Caco-2 (cell line): ENCODE data around the gene SH3GL1. TPM values are rescaled to one million over a fixed set of nuclear protein-coding genes. Genes with fewer than 3 reads are reported as not detected.

Source experiments
- BruUV-seq: library from RNA; stranded (reverse); fragments of 400-500 nt; replicated peaks from 2 replicates; lab custom pipeline; 2021; lab: Mats Ljungman, UMichigan
- CTCF ChIA-PET: fragments of 300-600 bp; sonication (Branson Sonifier 250); formaldehyde crosslinking; loops from one replicate; lab custom pipeline; 2022; ENCODE audit warnings: antibody characterized with exemption; lab: Charles Lee
- POLR2A ChIA-PET: fragments of 300-600 bp; sonication (Branson Sonifier 250); formaldehyde crosslinking; loops from one replicate; lab custom pipeline; 2022; ENCODE audit warnings: antibody characterized with exemption; lab: Charles Lee
- DNase-seq, 2 experiments: peaks; one replicate each; pipeline versions ENCODE4 v3.0.0 to v3.0.0-alpha.2; 2020 to 2022
- H3K27me3 ChIP-seq: replicated peaks from 2 replicates; pipeline ENCODE4 v1.6.0; 2011; ENCODE audit warnings: low read length; ENCODE audit not compliant: control insufficient read depth, insufficient read depth
- H3K36me3 ChIP-seq: 2 replicates; pipeline ENCODE4 v1.5.1; 2011; ENCODE audit warnings: low read length; ENCODE audit not compliant: control insufficient read depth, insufficient read depth
- H3K4me1 ChIP-seq: fragments of 250-450 bp; sonication (Bioruptor Pico); 2 replicates; pipeline ENCODE4 v1.5.1; 2020; ENCODE audit warnings: mild to moderate bottlenecking
- H3K4me3 ChIP-seq: 2 replicates; pipeline ENCODE4 v1.5.1; 2011; ENCODE audit warnings: low read depth, mild to moderate bottlenecking, control low read depth, low read length
- H3K9me3 ChIP-seq: fragments of 250-450 bp; sonication (Bioruptor Pico); 2 replicates; pipeline ENCODE4 v1.5.1; 2020; ENCODE audit warnings: mild to moderate bottlenecking, moderate library complexity
- H3K27ac Mint-ChIP-seq: one replicate; pipeline ENCODE4 v1.8.0; 2022; ENCODE audit warnings: mixed read lengths; ENCODE audit not compliant: unreplicated experiment
- H3K27me3 Mint-ChIP-seq: one replicate; pipeline ENCODE4 v1.8.0; 2022; ENCODE audit warnings: mixed read lengths; ENCODE audit not compliant: insufficient read depth, unreplicated experiment
- H3K36me3 Mint-ChIP-seq: one replicate; pipeline ENCODE4 v1.8.0; 2022; ENCODE audit warnings: mild to moderate bottlenecking, mixed read lengths; ENCODE audit not compliant: insufficient read depth, unreplicated experiment
- H3K4me1 Mint-ChIP-seq: one replicate; pipeline ENCODE4 v1.8.0; 2022; ENCODE audit warnings: low read depth, mixed read lengths; ENCODE audit not compliant: unreplicated experiment
- H3K4me3 Mint-ChIP-seq: one replicate; pipeline ENCODE4 v1.8.0; 2022; ENCODE audit warnings: mild to moderate bottlenecking, moderate library complexity, mixed read lengths; ENCODE audit not compliant: unreplicated experiment
- H3K9me3 Mint-ChIP-seq: one replicate; pipeline ENCODE4 v1.8.0; 2022; ENCODE audit warnings: mixed read lengths; ENCODE audit not compliant: unreplicated experiment
- intact Hi-C: fragments of 100-400 bp; cut with micrococcal nuclease; formaldehyde crosslinking; loops from one replicate; pipeline ENCODE4 v1.10.0; 2022; ENCODE audit not compliant: unreplicated experiment
- total RNA-seq: library from RNA; stranded (reverse); gene quantifications from 2 replicates; pipeline ENCODE4 v1.2.3, GENCODE V29; 2022
- TF ChIP-seq, protein P1 (sequence below), 2 experiments: fragments of 200-600 bp in 1 of 2; IDR thresholded peaks; 1 replicate in 1 of 2; 2 replicates in 1 of 2; pipeline versions ENCODE4 v1.5.1 to v1.8.0; 2011 to 2022; ENCODE audit warnings: antibody characterized with exemption in 1 of 2, control low read depth in 1 of 2, inconsistent platforms in 1 of 2, low read depth in 1 of 2, low read length in 1 of 2, mild to moderate bottlenecking in 1 of 2, moderate library complexity in 1 of 2; ENCODE audit not compliant: insufficient read depth in 1 of 2, severe bottlenecking in 1 of 2, unreplicated experiment in 1 of 2

Gene SH3GL1
- total RNA-seq, 1 experiment from 2014 or later: 91.3 TPM

DNA sequence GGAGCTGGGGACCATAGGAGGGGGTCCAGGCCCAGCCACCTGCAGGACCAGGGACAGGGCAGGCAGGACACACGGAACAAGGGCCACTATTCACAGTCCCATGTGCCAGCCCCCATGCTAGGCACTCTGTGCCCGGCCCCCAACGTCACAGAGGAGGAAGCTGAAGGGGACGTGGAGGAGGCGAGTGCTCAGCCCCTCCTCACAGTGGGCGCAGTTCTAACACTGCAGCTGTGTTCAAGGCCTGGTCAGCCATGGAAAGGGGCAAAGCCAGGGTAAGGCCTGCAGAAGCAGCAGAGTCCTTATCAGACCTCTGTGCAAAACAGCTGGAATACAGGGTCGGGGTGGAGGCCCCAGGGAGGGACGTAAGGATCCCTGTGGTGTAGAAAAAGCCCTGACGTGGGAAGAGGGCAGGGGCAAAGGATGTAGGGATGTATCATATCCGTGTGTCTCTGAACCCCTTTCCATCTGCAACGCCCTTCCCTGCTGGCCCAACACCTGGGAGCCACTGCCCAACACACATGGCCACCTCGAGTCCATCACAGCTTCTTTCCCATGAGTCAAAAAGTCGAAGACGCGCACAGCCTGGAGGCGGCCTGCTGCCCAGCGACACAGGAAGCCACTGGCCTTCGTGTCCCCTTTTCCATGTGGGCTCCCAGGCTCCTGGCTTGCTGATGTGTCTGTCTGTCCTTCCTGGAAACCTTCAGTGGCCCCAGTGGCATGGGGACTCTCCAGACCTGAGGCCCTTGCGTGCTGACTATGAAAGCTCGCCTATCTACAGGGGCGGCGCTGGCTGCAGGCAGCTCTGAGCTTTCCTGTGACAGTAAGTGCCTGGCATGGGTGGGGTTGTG is 28.0 kb downstream of the SH3GL1 start:
- Mint-ChIP-seq H3K4me3 (no peak overlapping the region), H3K36me3 (peaks cover 65% of the 10 kb centered on the region), H3K4me1 (peaks cover 17% of the 10 kb centered on the region), H3K9me3 (no peaks in the 10 kb centered on the region), H3K27me3 (no peaks in the 10 kb centered on the region), H3K27ac (peak overlapping the region; percentile 70)
- POLR2A ChIA-PET: no interaction called here
- Histone ChIP-seq H3K4me3 (no peak overlapping the region), H3K4me1 (peaks cover 38% of the 10 kb centered on the region), H3K27me3 (no peaks in the 10 kb centered on the region), H3K9me3 (no peaks in the 10 kb centered on the region), H3K36me3 (peaks cover 1% of the 10 kb centered on the region)
- DNase-seq: no peak
- intact Hi-C loops: no loop called here
- no TSS peak for BruUV-seq
- CTCF ChIA-PET: no interaction called here
- TF ChIP-seq, protein P1, sequence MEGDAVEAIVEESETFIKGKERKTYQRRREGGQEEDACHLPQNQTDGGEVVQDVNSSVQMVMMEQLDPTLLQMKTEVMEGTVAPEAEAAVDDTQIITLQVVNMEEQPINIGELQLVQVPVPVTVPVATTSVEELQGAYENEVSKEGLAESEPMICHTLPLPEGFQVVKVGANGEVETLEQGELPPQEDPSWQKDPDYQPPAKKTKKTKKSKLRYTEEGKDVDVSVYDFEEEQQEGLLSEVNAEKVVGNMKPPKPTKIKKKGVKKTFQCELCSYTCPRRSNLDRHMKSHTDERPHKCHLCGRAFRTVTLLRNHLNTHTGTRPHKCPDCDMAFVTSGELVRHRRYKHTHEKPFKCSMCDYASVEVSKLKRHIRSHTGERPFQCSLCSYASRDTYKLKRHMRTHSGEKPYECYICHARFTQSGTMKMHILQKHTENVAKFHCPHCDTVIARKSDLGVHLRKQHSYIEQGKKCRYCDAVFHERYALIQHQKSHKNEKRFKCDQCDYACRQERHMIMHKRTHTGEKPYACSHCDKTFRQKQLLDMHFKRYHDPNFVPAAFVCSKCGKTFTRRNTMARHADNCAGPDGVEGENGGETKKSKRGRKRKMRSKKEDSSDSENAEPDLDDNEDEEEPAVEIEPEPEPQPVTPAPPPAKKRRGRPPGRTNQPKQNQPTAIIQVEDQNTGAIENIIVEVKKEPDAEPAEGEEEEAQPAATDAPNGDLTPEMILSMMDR (IDR thresholded peaks at IDR 0.05; ENCODE audit: insufficient read depth in 1 of 2, low read depth in 1 of 2, low read length in 1 of 2, severe bottlenecking in 1 of 2, unreplicated experiment in 1 of 2): no peak

DNA sequence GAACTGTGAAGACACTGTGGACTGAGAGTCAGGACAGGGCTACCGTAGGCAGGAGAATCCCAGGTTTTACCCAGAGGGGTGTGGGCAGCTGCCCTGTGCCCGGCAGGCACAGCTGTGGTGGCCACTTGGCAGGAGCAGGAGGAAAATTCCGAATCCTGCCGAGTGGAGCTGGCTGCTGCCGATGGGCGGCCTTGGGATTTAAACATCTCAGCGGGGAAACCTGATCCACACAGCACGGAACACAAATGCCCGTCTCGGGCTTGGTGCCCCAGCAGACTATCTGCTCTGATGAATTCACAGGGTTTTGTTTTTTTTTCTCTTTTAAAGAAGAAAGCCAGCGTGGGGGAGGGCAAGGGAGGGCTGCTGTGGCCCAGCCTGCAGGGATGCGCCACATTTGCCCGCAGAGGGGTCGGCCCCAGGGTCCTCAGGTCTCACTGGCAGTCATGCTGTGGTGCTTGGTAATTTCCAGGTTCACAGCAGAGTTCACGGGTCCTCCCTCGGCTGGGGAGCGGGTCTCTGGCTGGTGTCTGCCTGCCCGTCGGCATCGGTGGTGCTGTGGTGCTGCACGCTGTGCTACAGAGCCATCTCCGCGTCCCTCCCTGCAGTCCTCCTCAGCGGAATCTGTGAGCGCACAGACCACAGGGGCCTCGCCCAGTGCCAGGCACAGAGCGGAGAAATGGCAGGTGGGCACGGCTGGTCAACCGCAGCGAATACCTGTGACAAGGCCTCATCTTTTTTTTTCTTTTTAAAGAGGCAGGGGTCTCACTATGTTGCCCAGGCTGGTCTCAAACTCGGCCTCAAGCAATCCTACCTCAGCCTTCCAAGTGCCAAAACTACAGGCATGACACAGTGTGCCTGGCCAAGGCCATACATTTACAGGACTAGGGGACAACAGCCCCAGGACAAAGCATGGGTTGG is 28.8 kb downstream of the SH3GL1 start:
- ChIA-PET CTCF (no interaction called here), POLR2A (no interaction called here)
- DNase-seq: no peak
- peak overlapping the region; percentile 70 for H3K27ac Mint-ChIP-seq
- peaks cover 14% of the 10 kb centered on the region for H3K4me1 Mint-ChIP-seq
- Histone ChIP-seq H3K27me3 (no peaks in the 10 kb centered on the region), H3K36me3 (peaks cover 2% of the 10 kb centered on the region), H3K4me3 (no peak overlapping the region), H3K9me3 (no peaks in the 10 kb centered on the region), H3K4me1 (peaks cover 29% of the 10 kb centered on the region)
- intact Hi-C loops: no loop called here
- H3K4me3 Mint-ChIP-seq: no peak overlapping the region
- H3K36me3 Mint-ChIP-seq: peaks cover 74% of the 10 kb centered on the region
- no peaks in the 10 kb centered on the region for H3K27me3 Mint-ChIP-seq
- H3K9me3 Mint-ChIP-seq: no peaks in the 10 kb centered on the region
- TF ChIP-seq, protein P1 (IDR thresholded peaks at IDR 0.05; ENCODE audit: insufficient read depth in 1 of 2, low read depth in 1 of 2, low read length in 1 of 2, severe bottlenecking in 1 of 2, unreplicated experiment in 1 of 2): no peak
- BruUV-seq: no TSS peak

DNA sequence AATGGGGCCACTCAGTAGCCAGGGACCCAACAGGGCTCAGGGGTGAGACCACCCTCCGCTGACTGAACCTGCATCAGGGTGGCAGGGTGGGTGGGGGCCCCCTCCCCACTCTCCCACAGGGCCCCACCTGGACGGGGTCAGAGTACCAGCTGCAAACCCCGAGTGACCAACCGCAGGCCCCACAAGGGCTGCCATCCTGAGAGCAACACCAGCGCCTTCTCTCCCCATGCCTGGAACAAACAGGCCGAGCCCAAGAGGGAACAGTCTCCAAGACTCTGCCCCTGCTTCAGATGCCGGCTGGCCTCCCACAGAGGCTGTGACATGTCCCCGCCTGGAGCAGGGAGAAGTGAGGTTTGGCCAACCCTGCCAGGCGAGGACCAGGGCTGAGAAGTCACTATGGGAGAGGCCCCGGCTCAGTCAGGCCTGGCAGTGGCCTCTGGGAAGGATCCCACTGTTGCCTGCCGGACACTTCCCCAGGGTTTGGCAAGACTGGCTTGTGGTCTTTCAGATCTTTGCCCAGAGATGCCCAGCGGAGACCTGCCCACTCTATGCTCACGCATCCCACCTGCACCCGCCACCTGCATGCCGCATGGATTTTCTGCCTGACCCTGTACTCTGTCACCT is 29.8 kb downstream of the SH3GL1 start:
- POLR2A ChIA-PET: no interaction called here
- Histone ChIP-seq H3K4me3 (no peak overlapping the region), H3K36me3 (peaks cover 2% of the 10 kb centered on the region), H3K4me1 (peaks cover 20% of the 10 kb centered on the region), H3K9me3 (no peaks in the 10 kb centered on the region), H3K27me3 (no peaks in the 10 kb centered on the region)
- peaks cover 80% of the 10 kb centered on the region for H3K36me3 Mint-ChIP-seq
- no peak overlapping the region for H3K27ac Mint-ChIP-seq
- intact Hi-C loops: no loop called here
- CTCF ChIA-PET: interaction anchor here (0.6 to 1.1 kb wide), 4 partner anchors 18 to 86 kb away, joined by 3 to 7 read pairs (median 4); partner anchors contain the start of gene CHAF1A
- H3K4me3 Mint-ChIP-seq: no peak overlapping the region
- no peaks in the 10 kb centered on the region for H3K9me3 Mint-ChIP-seq
- no peaks in the 10 kb centered on the region for H3K27me3 Mint-ChIP-seq
- BruUV-seq: no TSS peak
- DNase-seq: no peak
- peaks cover 4% of the 10 kb centered on the region for H3K4me1 Mint-ChIP-seq
- TF ChIP-seq, protein P1 (IDR thresholded peaks at IDR 0.05; ENCODE audit: insufficient read depth in 1 of 2, low read depth in 1 of 2, low read length in 1 of 2, severe bottlenecking in 1 of 2, unreplicated experiment in 1 of 2): no peak
